Type B pancreatic cell (in vitro differentiated cells): ENCODE results near the gene ACTA1. TPM values are rescaled to one million over a fixed set of nuclear protein-coding genes. Genes with fewer than 3 reads are reported as not detected.

ENCODE experiments used
- DNase-seq: peaks from one replicate; pipeline ENCODE4 v3.0.0; 2021; ENCODE audit warnings: mixed read lengths; ENCODE audit not compliant: unreplicated experiment; ENCODE audit errors: extremely low spot score
- H3K27ac Mint-ChIP-seq: 2 replicates; pipeline ENCODE4 v1.8.0; 2021; ENCODE audit warnings: mild to moderate bottlenecking, mixed read lengths
- H3K27me3 Mint-ChIP-seq: 2 replicates; pipeline ENCODE4 v1.8.0; 2021; ENCODE audit warnings: mixed read lengths
- H3K36me3 Mint-ChIP-seq: 2 replicates; pipeline ENCODE4 v1.8.0; 2021; ENCODE audit warnings: mixed read lengths
- H3K4me1 Mint-ChIP-seq: one replicate; pipeline ENCODE4 v1.8.0; 2021; ENCODE audit warnings: mixed read lengths; ENCODE audit not compliant: unreplicated experiment
- H3K4me3 Mint-ChIP-seq: 2 replicates; pipeline ENCODE4 v1.8.0; 2021; ENCODE audit warnings: mild to moderate bottlenecking, mixed read lengths
- H3K9me3 Mint-ChIP-seq: 2 replicates; pipeline ENCODE4 v1.8.0; 2021; ENCODE audit warnings: mixed read lengths
- total RNA-seq: library from RNA; stranded (reverse); gene quantifications from 2 replicates; pipeline ENCODE4 v1.2.1, GENCODE V29; 2021; ENCODE audit warnings: low replicate concordance
- TF ChIP-seq, protein P1 (sequence below): fragments of 200-600 bp; sonication (generic); conservative IDR thresholded peaks from 2 replicates; pipeline ENCODE4 v1.5.0; 2021; ENCODE audit warnings: antibody characterized with exemption, mild to moderate bottlenecking

Gene ACTA1
- total RNA-seq, 1 donor from 2014 or later = 1.9 TPM

- H3K4me3 Mint-ChIP-seq = no peak overlapping the region
- peaks cover 10% of the 10 kb centered on the region for H3K27me3 Mint-ChIP-seq
- no peak overlapping the region for H3K27ac Mint-ChIP-seq
- TF ChIP-seq, protein P1, sequence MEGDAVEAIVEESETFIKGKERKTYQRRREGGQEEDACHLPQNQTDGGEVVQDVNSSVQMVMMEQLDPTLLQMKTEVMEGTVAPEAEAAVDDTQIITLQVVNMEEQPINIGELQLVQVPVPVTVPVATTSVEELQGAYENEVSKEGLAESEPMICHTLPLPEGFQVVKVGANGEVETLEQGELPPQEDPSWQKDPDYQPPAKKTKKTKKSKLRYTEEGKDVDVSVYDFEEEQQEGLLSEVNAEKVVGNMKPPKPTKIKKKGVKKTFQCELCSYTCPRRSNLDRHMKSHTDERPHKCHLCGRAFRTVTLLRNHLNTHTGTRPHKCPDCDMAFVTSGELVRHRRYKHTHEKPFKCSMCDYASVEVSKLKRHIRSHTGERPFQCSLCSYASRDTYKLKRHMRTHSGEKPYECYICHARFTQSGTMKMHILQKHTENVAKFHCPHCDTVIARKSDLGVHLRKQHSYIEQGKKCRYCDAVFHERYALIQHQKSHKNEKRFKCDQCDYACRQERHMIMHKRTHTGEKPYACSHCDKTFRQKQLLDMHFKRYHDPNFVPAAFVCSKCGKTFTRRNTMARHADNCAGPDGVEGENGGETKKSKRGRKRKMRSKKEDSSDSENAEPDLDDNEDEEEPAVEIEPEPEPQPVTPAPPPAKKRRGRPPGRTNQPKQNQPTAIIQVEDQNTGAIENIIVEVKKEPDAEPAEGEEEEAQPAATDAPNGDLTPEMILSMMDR = no peak
- H3K36me3 Mint-ChIP-seq = peaks cover 12% of the 10 kb centered on the region
- H3K4me1 Mint-ChIP-seq = no peaks in the 10 kb centered on the region
- DNase-seq = no peak
- H3K9me3 Mint-ChIP-seq = no peaks in the 10 kb centered on the region
Observed at GRCh38 chr1:229440851-229441537, 7.1 kb upstream of the ACTA1 start.

GRCh38 chr1:229438021-229438420 is 4.1 kb upstream of the ACTA1 start:
- peaks cover 35% of the 10 kb centered on the region for H3K27me3 Mint-ChIP-seq
- DNase-seq = no peak
- H3K4me1 Mint-ChIP-seq = peaks cover 3% of the 10 kb centered on the region
- TF ChIP-seq, protein P1 = no peak
- no peak overlapping the region for H3K27ac Mint-ChIP-seq
- no peaks in the 10 kb centered on the region for H3K9me3 Mint-ChIP-seq
- H3K36me3 Mint-ChIP-seq = peaks cover 12% of the 10 kb centered on the region
- no peak overlapping the region for H3K4me3 Mint-ChIP-seq

- Mint-ChIP-seq H3K36me3 (peaks cover 12% of the 10 kb centered on the region), H3K27me3 (peaks cover 39% of the 10 kb centered on the region), H3K4me3 (no peak overlapping the region), H3K4me1 (peaks cover 3% of the 10 kb centered on the region), H3K9me3 (no peaks in the 10 kb centered on the region), H3K27ac (no peak overlapping the region)
- TF ChIP-seq, protein P1 = no peak
- no peak for DNase-seq
Observed at GRCh38 chr1:229437443-229437842, 3.5 kb upstream of the ACTA1 start.

- H3K9me3 Mint-ChIP-seq = no peaks in the 10 kb centered on the region
- H3K27ac Mint-ChIP-seq = no peak overlapping the region
- no peak for DNase-seq
- H3K27me3 Mint-ChIP-seq = peaks cover 52% of the 10 kb centered on the region
- TF ChIP-seq, protein P1 = no peak
- peaks cover 12% of the 10 kb centered on the region for H3K36me3 Mint-ChIP-seq
- peaks cover 5% of the 10 kb centered on the region for H3K4me1 Mint-ChIP-seq
- no peak overlapping the region for H3K4me3 Mint-ChIP-seq
Observed at GRCh38 chr1:229436201-229436600, 2.3 kb upstream of the ACTA1 start.

DNA sequence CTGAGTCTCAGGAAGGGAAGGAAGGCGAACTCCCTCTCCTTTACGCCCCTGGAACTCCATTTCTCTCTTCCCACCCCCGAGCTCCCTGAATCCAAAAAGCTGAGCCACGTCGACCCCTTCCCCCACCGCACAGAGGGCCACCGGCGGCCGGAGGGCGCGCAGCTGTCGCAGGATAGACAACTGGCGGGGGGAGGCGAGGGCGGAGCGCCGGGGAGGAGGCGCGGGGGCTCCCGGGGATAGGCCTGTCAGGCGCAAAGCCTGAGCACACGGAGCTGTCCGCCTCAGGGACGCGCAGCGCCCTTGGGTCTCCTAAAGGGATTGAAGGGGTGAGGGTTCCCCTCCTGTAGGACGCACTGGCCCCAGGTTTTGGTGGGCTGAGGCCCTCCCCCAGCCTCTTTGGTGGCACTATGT is 752 bp upstream of the ACTA1 start:
- no peaks in the 10 kb centered on the region for H3K9me3 Mint-ChIP-seq
- H3K27me3 Mint-ChIP-seq = peaks cover 66% of the 10 kb centered on the region
- no peak for DNase-seq
- H3K27ac Mint-ChIP-seq = no peak overlapping the region
- H3K36me3 Mint-ChIP-seq = peaks cover 3% of the 10 kb centered on the region
- peak overlapping the region; percentile 73 for H3K4me3 Mint-ChIP-seq
- TF ChIP-seq, protein P1 = no peak
- H3K4me1 Mint-ChIP-seq = peaks cover 9% of the 10 kb centered on the region
